ENCODE measurements around the gene MYH11.

The MYH11 gene

GRCh38 chr16:15779664-15780351 is 77.0 kb downstream of the MYH11 start:
- FAIRE-seq, result no peak
- DNase-seq (ENCODE audit: low spot score), result no peak

- DNase-seq (ENCODE audit: low spot score) (no peak), FAIRE-seq (no peak)
Observed at GRCh38 chr16:15778999-15779614, 77.7 kb downstream of the MYH11 start.

- no peak for DNase-seq (ENCODE audit: low spot score)
- FAIRE-seq, result no peak
Observed at GRCh38 chr16:15778204-15778743, 78.6 kb downstream of the MYH11 start.

DNA sequence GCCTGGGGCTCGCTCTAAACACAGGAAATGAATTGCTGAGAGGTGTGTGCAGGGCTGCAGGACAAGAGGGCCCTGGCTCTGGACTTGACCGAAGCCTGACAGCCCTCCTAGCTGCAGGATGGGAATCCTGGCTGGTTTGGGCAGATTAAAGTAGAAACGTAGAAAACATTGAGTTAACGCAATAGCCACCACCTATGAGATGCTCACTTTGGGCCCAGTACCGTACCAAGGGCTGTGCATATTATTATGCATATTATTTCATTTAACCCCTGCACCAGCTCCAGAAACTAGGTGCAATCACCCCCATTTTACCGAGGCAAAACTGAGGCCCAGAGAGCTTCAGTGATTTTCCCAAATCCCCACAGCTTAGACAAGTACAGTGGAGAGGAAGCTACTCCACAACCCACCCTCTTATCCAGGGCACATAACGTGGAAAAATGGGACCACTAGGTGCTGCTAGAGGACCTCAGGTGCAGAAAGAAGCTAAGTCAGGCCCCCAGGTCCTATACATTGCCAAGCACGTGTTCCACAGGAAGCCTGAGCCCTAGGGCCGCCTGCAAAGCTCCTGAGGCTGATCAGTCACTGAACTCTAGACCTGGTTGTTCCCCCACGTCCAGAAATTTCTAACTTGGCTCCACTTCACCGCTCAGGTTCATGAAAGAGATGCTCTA is 79.2 kb downstream of the MYH11 start:
- FAIRE-seq, result no peak
- DNase-seq (ENCODE audit: low spot score), result peak; percentile 27

GRCh38 chr16:15776572-15776971 is 80.3 kb downstream of the MYH11 start:
- no peak for FAIRE-seq

GRCh38 chr16:15775663-15776304 is 81.0 kb downstream of the MYH11 start:
- FAIRE-seq, result no peak
- DNase-seq (ENCODE audit: low spot score), result no peak

More at GRCh38 chr16:15776572-15776971, 80.3 kb downstream of the MYH11 start:
- no peak for DNase-seq (ENCODE audit: low spot score)

- FAIRE-seq (no peak), DNase-seq (ENCODE audit: low spot score) (peak; percentile 6)
Observed at GRCh38 chr16:15775209-15775608, 81.6 kb downstream of the MYH11 start.

GRCh38 chr16:15773968-15774367 is 82.9 kb downstream of the MYH11 start:
- no peak for FAIRE-seq
- DNase-seq (ENCODE audit: low spot score), result no peak

GRCh38 chr16:15772579-15773293 is 84.1 kb downstream of the MYH11 start:
- FAIRE-seq (no peak), DNase-seq (ENCODE audit: low spot score) (no peak)

- no peak for FAIRE-seq
Observed at GRCh38 chr16:15771694-15772093, 85.1 kb downstream of the MYH11 start.

DNA sequence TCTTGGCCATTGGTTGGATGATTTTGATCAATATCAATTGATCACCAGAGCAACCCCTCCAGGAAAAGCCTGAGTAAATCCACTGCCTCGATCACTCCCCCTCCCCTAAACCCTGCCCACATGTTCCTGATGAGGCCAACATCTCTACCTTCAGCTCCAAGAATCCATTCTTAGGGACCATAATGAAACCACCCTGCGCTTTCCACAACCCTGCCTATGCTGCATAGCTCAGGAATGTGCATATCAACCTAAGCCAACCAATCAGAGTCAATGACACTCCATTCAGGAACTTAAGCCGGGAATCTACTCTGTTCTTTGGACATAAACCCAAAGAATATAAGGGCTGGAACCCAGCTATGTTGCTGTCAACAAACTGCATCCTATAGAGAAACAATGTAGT is 86.3 kb downstream of the MYH11 start:
- FAIRE-seq (no peak), DNase-seq (ENCODE audit: low spot score) (no peak)

More at GRCh38 chr16:15771694-15772093, 85.1 kb downstream of the MYH11 start:
- no peak for DNase-seq (ENCODE audit: low spot score)

DNA sequence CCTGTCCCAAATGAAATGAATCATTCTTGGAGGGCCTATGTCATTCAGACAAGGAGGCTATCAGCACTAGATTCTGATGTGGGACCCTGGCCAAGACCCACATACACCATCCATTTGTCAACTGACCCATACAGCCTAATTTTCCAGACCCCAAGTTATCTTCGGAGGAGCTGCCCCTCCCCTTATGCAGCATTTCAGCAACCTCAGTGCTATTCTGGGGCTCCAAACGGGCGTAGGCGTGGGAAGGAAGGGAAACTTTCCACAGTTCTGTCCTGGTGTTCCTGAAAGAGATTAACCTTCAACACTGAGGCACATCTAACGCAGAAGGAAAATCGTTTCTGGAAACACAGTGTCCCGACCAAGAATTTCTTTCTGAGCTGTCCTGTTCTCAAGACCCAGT is 86.7 kb downstream of the MYH11 start:
- DNase-seq (ENCODE audit: low spot score), result no peak
- no peak for FAIRE-seq

DNA sequence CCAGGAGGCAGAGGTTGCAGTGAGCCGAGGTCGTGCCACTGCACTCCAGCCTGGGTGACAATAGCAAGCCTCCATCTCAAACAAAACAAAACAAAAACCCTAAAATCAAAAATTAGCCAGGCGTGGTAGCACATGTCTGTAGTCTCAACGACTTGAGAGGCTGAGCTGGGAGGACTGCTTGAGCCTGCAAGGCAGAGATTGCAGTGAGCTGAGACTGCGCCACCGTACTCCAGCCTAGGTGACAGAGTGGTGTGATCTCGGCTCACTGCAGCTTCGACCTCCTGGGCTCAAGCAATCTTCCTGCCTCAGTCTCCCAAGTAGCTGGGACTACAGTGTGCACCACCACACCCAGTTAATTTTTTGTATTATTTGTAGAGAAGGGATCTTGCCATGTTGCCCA is 87.6 kb downstream of the MYH11 start:
- no peak for DNase-seq (ENCODE audit: low spot score)
- no peak for FAIRE-seq

DNA sequence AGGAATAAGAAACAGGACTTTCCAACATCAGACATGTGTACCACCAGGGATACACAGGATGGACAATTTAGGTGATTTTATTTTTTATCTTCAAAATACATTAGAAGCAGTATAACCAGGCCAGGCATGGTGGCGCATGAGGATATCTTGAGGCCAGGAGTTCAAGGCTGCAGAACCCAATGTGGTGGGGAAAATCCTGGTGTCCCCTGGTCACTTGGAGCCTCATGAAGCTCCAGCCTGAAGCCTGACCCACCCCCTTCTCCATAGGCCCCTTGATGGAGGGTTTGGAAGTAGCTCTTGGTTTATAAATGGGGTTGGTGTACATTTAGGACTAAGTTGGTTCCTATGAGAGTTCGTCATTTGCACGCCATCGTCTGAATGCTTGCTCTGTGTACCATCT is 88.6 kb downstream of the MYH11 start:
- FAIRE-seq (no peak), DNase-seq (ENCODE audit: low spot score) (no peak)

DNA sequence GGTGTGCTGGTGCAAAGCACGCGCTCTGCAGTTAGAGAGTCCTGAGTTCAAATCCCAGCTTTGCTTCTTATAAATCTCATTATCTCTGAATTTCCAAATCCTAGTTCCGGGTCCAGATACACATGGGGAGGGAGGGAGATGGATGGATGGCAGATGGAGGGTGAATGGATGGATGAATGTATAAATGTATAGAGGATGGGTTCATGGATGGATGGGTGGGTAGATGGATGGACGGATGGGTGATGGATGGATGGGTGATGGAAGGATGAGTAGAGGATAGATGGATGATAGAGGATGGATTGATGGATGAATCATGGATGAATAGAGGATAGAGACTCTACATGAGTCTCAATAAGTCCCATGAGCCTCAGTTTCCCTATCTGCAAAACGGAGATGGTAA is 89.9 kb downstream of the MYH11 start:
- FAIRE-seq, result no peak
- no peak for DNase-seq (ENCODE audit: low spot score)

DNA sequence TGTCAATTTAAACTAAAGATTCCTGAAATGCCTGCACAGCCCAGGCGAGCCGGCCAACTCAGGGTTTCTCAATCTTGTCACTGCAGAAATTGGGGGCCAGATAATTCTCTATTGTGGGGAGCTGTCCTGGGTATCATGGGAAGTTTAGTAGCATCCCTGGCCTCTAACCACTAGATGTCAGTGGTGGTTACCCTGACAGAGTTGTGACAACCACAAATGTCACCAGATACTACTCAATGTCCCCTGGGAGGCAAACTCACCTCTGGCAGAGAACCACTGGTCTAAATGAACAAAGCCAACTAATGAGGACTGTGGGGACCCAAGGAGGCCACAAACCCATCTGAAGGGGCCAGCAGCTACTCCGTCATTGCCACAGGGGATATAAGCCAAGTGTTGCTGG is 90.9 kb downstream of the MYH11 start:
- no peak for FAIRE-seq
- peak; percentile 17 for DNase-seq (ENCODE audit: low spot score)

DNA sequence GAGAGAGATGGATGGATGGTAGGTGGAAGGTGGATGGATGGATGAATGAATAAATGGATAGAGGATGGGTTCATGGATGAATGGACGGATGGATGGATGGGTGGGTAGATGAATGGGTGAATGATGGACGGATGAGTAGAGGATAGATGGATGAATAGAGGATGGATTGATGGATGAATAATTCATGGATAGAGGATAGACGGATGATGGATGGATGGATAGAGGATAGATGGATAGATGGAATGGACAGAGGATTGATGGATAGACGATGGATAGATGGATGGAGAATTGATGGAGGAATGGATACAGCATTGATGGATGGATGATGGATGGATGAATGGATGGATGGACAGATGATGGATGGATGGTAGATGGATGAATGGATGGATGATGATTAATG is 91.7 kb downstream of the MYH11 start:
- DNase-seq (ENCODE audit: low spot score), result no peak
- FAIRE-seq, result no peak

DNA sequence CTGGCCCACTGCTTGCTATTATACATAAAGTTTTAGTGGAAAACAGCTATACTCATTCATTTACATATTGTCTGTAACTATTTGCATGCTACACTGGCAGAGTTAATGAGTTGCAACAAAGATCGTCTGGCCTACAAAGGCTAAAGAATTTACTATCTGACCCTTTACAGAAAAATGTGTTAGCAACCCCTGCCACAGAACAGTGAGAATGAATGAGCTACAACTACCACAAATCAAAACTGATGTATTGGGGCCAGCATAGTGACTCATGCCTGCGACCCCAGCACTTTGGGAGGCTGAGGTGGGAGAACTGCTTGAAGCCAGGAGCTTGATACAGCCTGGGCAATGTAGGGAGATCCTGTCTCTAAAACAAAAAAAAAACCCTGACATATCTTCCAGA is 92.7 kb downstream of the MYH11 start:
- FAIRE-seq (no peak), DNase-seq (ENCODE audit: low spot score) (no peak)

GRCh38 chr16:15760129-15760528 is 96.7 kb downstream of the MYH11 start:
- DNase-seq (ENCODE audit: low spot score) (no peak), FAIRE-seq (no peak)

- no peak for DNase-seq (ENCODE audit: low spot score)
- no peak for FAIRE-seq
Observed at GRCh38 chr16:15759070-15759469, 97.8 kb downstream of the MYH11 start.

DNA sequence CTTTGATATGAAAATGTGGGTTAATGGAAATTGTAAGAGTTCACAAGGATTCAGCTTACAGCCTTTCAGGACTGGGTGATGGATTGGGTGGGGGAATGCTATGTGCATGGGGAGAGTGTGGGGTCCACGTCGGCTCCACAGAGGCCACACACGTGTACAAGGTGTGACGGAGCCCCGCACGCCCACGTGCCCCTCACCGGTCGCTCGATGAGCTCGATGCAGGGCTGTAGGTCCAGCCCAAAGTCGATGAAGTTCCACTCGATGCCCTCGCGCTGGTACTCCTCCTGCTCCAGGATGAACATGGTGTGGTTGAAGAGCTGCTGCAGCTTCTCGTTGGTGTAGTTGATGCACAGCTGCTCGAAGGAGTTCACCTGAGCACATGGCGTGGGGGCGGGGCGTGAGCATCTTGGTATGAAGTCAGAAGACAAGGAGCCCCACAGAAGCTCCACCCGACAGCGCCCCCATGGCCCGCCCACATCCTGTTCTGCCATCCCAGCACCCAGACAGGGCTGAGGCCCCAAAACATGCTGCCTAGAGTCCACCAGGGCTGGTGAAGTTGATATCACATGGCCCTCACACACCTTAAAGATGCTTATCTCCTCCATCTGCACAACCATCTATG is 99.1 kb downstream of the MYH11 start:
- DNase-seq (ENCODE audit: low spot score), result no peak
- no peak for FAIRE-seq

Data from RCC 7860 (cell line).